HCT116 (cell line): Measurements from ENCODE around the gene ING3. TPM values are rescaled to one million over a fixed set of nuclear protein-coding genes. Genes with fewer than 3 reads are reported as not detected.

ENCODE experiments used
- ATAC-seq: fragments of 200-7000 bp; cut with Tn5 transposase; 2 replicates; pipeline ENCODE4 v1.9.1; 2020; ENCODE audit warnings: mild to moderate bottlenecking, moderate library complexity
- BruUV-seq: library from RNA; stranded (reverse); fragments of 400-500 nt; replicated peaks from 2 replicates; lab custom pipeline; 2021; lab: Mats Ljungman, UMichigan
- CTCF ChIA-PET: fragments of 300-600 bp; sonication (Branson Sonifier 250); formaldehyde crosslinking; loops from one replicate; lab custom pipeline; 2021; ENCODE audit warnings: antibody characterized with exemption; lab: Charles Lee
- POLR2A ChIA-PET: fragments of 300-600, 350-600 bp; sonication (Branson Sonifier 250); formaldehyde crosslinking; loops from one replicate; lab custom pipeline; 2021; ENCODE audit warnings: antibody characterized with exemption; lab: Charles Lee
- RAD21 ChIA-PET, 2 experiments: fragments of 300-600 bp; sonication (Branson Sonifier 250); formaldehyde crosslinking; loops; one replicate each; lab custom pipeline; 2023; ENCODE audit warnings: low total read pairs in 2 of 2; ENCODE audit not compliant: uncharacterized antibody in 2 of 2, unreplicated experiment in 2 of 2, low non-redundant PET in 1 of 2; lab: Charles Lee
- DNase-seq: peaks from one replicate; pipeline ENCODE4 v3.0.0-alpha.2; 2010; ENCODE audit warnings: low read depth, low spot score
- H2AFZ ChIP-seq: fragments of 200-600 bp; shearing (Covaris generic), sonication (generic); 2 replicates; pipeline ENCODE4 v1.6.1; 2017; ENCODE audit warnings: low read depth, mixed run types, mixed read lengths, antibody characterized with exemption, low read length; ENCODE audit not compliant: poor library complexity, severe bottlenecking
- H3K27ac ChIP-seq: 2 replicates; pipeline ENCODE4 v1.5.1; 2012; ENCODE audit warnings: low read depth, low read length
- H3K27me3 ChIP-seq: fragments of 200-600 bp; sonication (generic); 2 replicates; pipeline ENCODE4 v1.6.1; 2016; ENCODE audit warnings: mixed run types, low read length, mixed read lengths; ENCODE audit not compliant: insufficient read depth
- H3K36me3 ChIP-seq, 2 experiments: fragments of 200-500 bp in 1 of 2; fragments of 200-600 bp in 1 of 2; sonication (Bioruptor generic) in 1 of 2; sonication (generic) in 1 of 2; 2 replicates each; pipeline versions ENCODE4 v1.5.1 to v1.6.1; 2014 to 2016; ENCODE audit warnings: low read length in 2 of 2, inconsistent platforms in 1 of 2, mixed read lengths in 1 of 2, mixed run types in 1 of 2; ENCODE audit not compliant: insufficient read depth in 2 of 2, control insufficient read depth in 1 of 2
- H3K4me1 ChIP-seq, 2 experiments: fragments of 200-600 bp in 1 of 2; sonication (generic) in 1 of 2; 2 replicates each; pipeline versions ENCODE4 v1.5.1 to v1.6.1; 2012 to 2017; ENCODE audit warnings: low read length in 2 of 2, inconsistent platforms in 1 of 2, mild to moderate bottlenecking in 1 of 2, mixed read lengths in 1 of 2, mixed run types in 1 of 2, moderate library complexity in 1 of 2; ENCODE audit not compliant: insufficient read depth in 2 of 2, control insufficient read depth in 1 of 2
- H3K4me2 ChIP-seq: fragments of 200-600 bp; sonication (generic); 2 replicates; pipeline ENCODE4 v1.6.1; 2017; ENCODE audit warnings: mixed run types, low read length, mixed read lengths
- H3K4me3 ChIP-seq, 2 experiments: fragments of 200-600 bp in 1 of 2; sonication (generic) in 1 of 2; replicated peaks in 1 of 2; 2 replicates each; pipeline ENCODE4 v1.5.1; 2011 to 2016; ENCODE audit warnings: low read length in 2 of 2, control low read depth in 1 of 2, low read depth in 1 of 2, mild to moderate bottlenecking in 1 of 2, mixed read lengths in 1 of 2, mixed run types in 1 of 2
- H3K79me2 ChIP-seq: fragments of 200-600 bp; sonication (generic); 2 replicates; pipeline ENCODE4 v1.6.1; 2017; ENCODE audit warnings: mild to moderate bottlenecking, mixed run types, low read length, moderate library complexity, mixed read lengths; ENCODE audit not compliant: insufficient read depth
- H3K9ac ChIP-seq: fragments of 200-600 bp; sonication (generic); 2 replicates; pipeline ENCODE4 v1.6.1; 2016; ENCODE audit warnings: low read length, mixed read lengths
- H3K9me2 ChIP-seq: fragments of 200-600 bp; sonication (generic), shearing (Covaris generic); 2 replicates; pipeline ENCODE4 v1.6.1; 2017; ENCODE audit warnings: mixed run types, mild to moderate bottlenecking, moderate library complexity; ENCODE audit not compliant: insufficient read depth
- H3K9me3 ChIP-seq, 2 experiments: fragments of 200-500 bp in 1 of 2; fragments of 200-600 bp in 1 of 2; sonication (Bioruptor generic) in 1 of 2; sonication (generic) in 1 of 2; 2 replicates each; pipeline ENCODE4 v1.6.1; 2014 to 2017; ENCODE audit warnings: low read length in 2 of 2, mixed read lengths in 2 of 2, inconsistent platforms in 1 of 2, low read depth in 1 of 2, mild to moderate bottlenecking in 1 of 2, mixed run types in 1 of 2, moderate library complexity in 1 of 2; ENCODE audit not compliant: control insufficient read depth in 1 of 2, insufficient read depth in 1 of 2
- H4K20me1 ChIP-seq: fragments of 200-600 bp; sonication (generic), shearing (Covaris generic); 2 replicates; pipeline ENCODE4 v1.6.1; 2017; ENCODE audit warnings: mixed run types, mild to moderate bottlenecking, moderate library complexity; ENCODE audit not compliant: insufficient read depth
- CBX3 ChIP-seq: IDR thresholded peaks from 2 replicates; pipeline ENCODE4 v1.6.1; 2012; ENCODE audit warnings: low read depth
- ELF1 ChIP-seq: IDR thresholded peaks from 2 replicates; pipeline ENCODE4 v1.6.1; 2012; ENCODE audit warnings: low read depth, borderline replicate concordance
- FOSL1 ChIP-seq: IDR thresholded peaks from 2 replicates; pipeline ENCODE4 v1.6.1; 2012; ENCODE audit warnings: low read depth
- POLR2AphosphoS5 ChIP-seq: IDR thresholded peaks from 2 replicates; pipeline ENCODE4 v1.6.1; 2011; ENCODE audit warnings: mild to moderate bottlenecking, low read depth, low read length, moderate library complexity
- RAD21 ChIP-seq: IDR thresholded peaks from 2 replicates; pipeline ENCODE4 v1.6.1; 2012; ENCODE audit warnings: low read depth, mild to moderate bottlenecking
- REST ChIP-seq: IDR thresholded peaks from 2 replicates; pipeline ENCODE4 v1.6.1; 2012; ENCODE audit warnings: low read depth
- SIN3A ChIP-seq: IDR thresholded peaks from 2 replicates; pipeline ENCODE4 v1.6.1; 2012; ENCODE audit warnings: low read depth
- SRF ChIP-seq: IDR thresholded peaks from 2 replicates; pipeline ENCODE4 v1.6.1; 2012; ENCODE audit warnings: low read depth
- ZBTB33 ChIP-seq: IDR thresholded peaks from 2 replicates; pipeline ENCODE4 v1.6.1; 2011; ENCODE audit warnings: mild to moderate bottlenecking, low read length, moderate library complexity; ENCODE audit not compliant: insufficient replicate concordance; ENCODE audit errors: extremely low read depth
- intact Hi-C: fragments of 100-400 bp; cut with micrococcal nuclease; formaldehyde crosslinking; loops from 2 replicates; pipeline ENCODE4 v1.10.0; 2022
- total RNA-seq: library from RNA; stranded (reverse); gene quantifications from one replicate; pipeline ENCODE4 v1.2.1, GENCODE V29; 2021; ENCODE audit not compliant: unreplicated experiment

ING3 gene
- total RNA-seq, 1 experiment from 2014 or later = 16.2 TPM

GRCh38 chr7:120959929-120960484 is 9.4 kb downstream of the ING3 start:
- no peak overlapping the region for H3K4me2 ChIP-seq
- no peaks in the 10 kb centered on the region for H3K4me1 ChIP-seq
- no peak overlapping the region for H3K27ac ChIP-seq
- TF ChIP-seq ZBTB33 = no peak
- no peak for TF ChIP-seq SIN3A
- no peak for TF ChIP-seq POLR2AphosphoS5
- TF ChIP-seq SRF = no peak
- TF ChIP-seq REST = no peak
- TF ChIP-seq ELF1 = no peak
- no peak for TF ChIP-seq CBX3
- TF ChIP-seq RAD21 = no peak
- no peak for TF ChIP-seq FOSL1
- TF ChIP-seq, all 23 proteins: peak for 0
- intact Hi-C loops = no loop called here
- no peak for ATAC-seq
- no peaks in the 10 kb centered on the region for H4K20me1 ChIP-seq
- DNase-seq = no peak
- peaks cover 3 to 15% of the 10 kb centered on the region in 2 experiments; a peak in 2 of 4 replicates for H3K36me3 ChIP-seq
- no TSS peak for BruUV-seq
- H3K9ac ChIP-seq = no peak overlapping the region
- no peak overlapping the region for H3K4me3 ChIP-seq
- no peaks in the 10 kb centered on the region for H3K27me3 ChIP-seq
- H3K9me2 ChIP-seq = no peaks in the 10 kb centered on the region
- no peaks in the 10 kb centered on the region for H3K9me3 ChIP-seq
- no peak overlapping the region for H2AFZ ChIP-seq
- POLR2A ChIA-PET = no interaction called here
- no peaks in the 10 kb centered on the region for H3K79me2 ChIP-seq
- CTCF ChIA-PET = no interaction called here
- RAD21 ChIA-PET = no interaction called here
